ENCODE measurements around the gene COX17.

Gene COX17

GRCh38 chr3:119676020-119676419 lies 1.2 kb downstream of the COX17 start:
- DNase-seq (ENCODE audit: extremely low spot score, insufficient read length, low read depth) (no peak), FAIRE-seq (peak; percentile 69)

GRCh38 chr3:119675188-119675874 lies 1.9 kb downstream of the COX17 start:
- no peak for FAIRE-seq
- DNase-seq (ENCODE audit: extremely low spot score, insufficient read length, low read depth): no peak

GRCh38 chr3:119673875-119674274 lies 3.3 kb downstream of the COX17 start:
- no peak for FAIRE-seq
- no peak for DNase-seq (ENCODE audit: extremely low spot score, insufficient read length, low read depth)

- no peak for DNase-seq (ENCODE audit: extremely low spot score, insufficient read length, low read depth)
- peak; percentile 46 for FAIRE-seq
Measured at GRCh38 chr3:119672776-119673175, 4.4 kb downstream of the COX17 start.

- FAIRE-seq (no peak), DNase-seq (ENCODE audit: extremely low spot score, insufficient read length, low read depth) (no peak)
Measured at GRCh38 chr3:119669906-119670570, 7.2 kb downstream of the COX17 start.

GRCh38 chr3:119665954-119666559 lies 11.1 kb downstream of the COX17 start:
- DNase-seq (ENCODE audit: extremely low spot score, insufficient read length, low read depth) (no peak), FAIRE-seq (no peak)

- FAIRE-seq (peak; percentile 21), DNase-seq (ENCODE audit: extremely low spot score, insufficient read length, low read depth) (no peak)
Measured at GRCh38 chr3:119664850-119665379, 12.3 kb downstream of the COX17 start.

- FAIRE-seq: no peak
- DNase-seq (ENCODE audit: extremely low spot score, insufficient read length, low read depth): no peak
Measured at GRCh38 chr3:119664370-119664769, 12.8 kb downstream of the COX17 start.

- FAIRE-seq: no peak
- no peak for DNase-seq (ENCODE audit: extremely low spot score, insufficient read length, low read depth)
Measured at GRCh38 chr3:119663885-119664284, 13.3 kb downstream of the COX17 start.

- FAIRE-seq (peak; percentile 15), DNase-seq (ENCODE audit: extremely low spot score, insufficient read length, low read depth) (no peak)
Measured at GRCh38 chr3:119662604-119663373, 14.4 kb downstream of the COX17 start.

GRCh38 chr3:119660474-119661440 lies 16.4 kb downstream of the COX17 start, which contains the start of gene POPDC2:
Gene POPDC2 (minus strand): TSS chr3:119660589. CDS start chr3:119660423, 166 bp downstream.
- FAIRE-seq (no peak), DNase-seq (ENCODE audit: extremely low spot score, insufficient read length, low read depth) (no peak)

- peak; percentile 51 for FAIRE-seq
- DNase-seq (ENCODE audit: extremely low spot score, insufficient read length, low read depth): no peak
Measured at GRCh38 chr3:119659606-119660291, 17.5 kb downstream of the COX17 start.

- FAIRE-seq (no peak), DNase-seq (ENCODE audit: extremely low spot score, insufficient read length, low read depth) (no peak)
Measured at GRCh38 chr3:119658994-119659393, 18.2 kb downstream of the COX17 start.

- DNase-seq (ENCODE audit: extremely low spot score, insufficient read length, low read depth): no peak
- peak; percentile 60 for FAIRE-seq
Measured at GRCh38 chr3:119657887-119658702, 19.1 kb downstream of the COX17 start.

GRCh38 chr3:119653876-119654275 lies 23.3 kb downstream of the COX17 start:
- DNase-seq (ENCODE audit: extremely low spot score, insufficient read length, low read depth): no peak
- FAIRE-seq: no peak

- no peak for DNase-seq (ENCODE audit: extremely low spot score, insufficient read length, low read depth)
Measured at GRCh38 chr3:119652306-119653033, 24.7 kb downstream of the COX17 start.

GRCh38 chr3:119649761-119650160 lies 27.4 kb downstream of the COX17 start:
- no peak for DNase-seq (ENCODE audit: extremely low spot score, insufficient read length, low read depth)
- FAIRE-seq: no peak

More at GRCh38 chr3:119652306-119653033, 24.7 kb downstream of the COX17 start:
- FAIRE-seq: no peak
